ENCODE results near the gene RTP4. TPM values are rescaled to one million over a fixed set of nuclear protein-coding genes. Genes with fewer than 3 reads are reported as not detected.
A peak's percentile ranks its signal among the peaks of the same experiment; 100 is the strongest.
"Not testable (repeated sequence)": the region's sequence is repeated elsewhere in the genome, so short reads cannot be mapped to it uniquely, and the experiment has no call there.

Gene RTP4
- total and polyA plus RNA-seq, 11 donors, result 0.38 to 5.4 (median 1.2) TPM

GRCh38 chr3:187403768-187404288 lies 35.6 kb downstream of the RTP4 start:
- ATAC-seq (peak in 2 of 4 donors; percentile 72 to 94), DNase-seq (no peak)
- Histone ChIP-seq H3K9me3 (peaks cover 0 to 13% (median 0%) of the 10 kb centered on the region in 12 donors), H3K27ac (peak overlapping the region in 2 of 12 donors; percentile 21 to 26), H3K4me3 (no peak overlapping the region), H3K27me3 (peaks cover 0 to 12% (median 0%) of the 10 kb centered on the region in 9 donors), H3K4me1 (peaks cover 0 to 2% (median 0%) of the 10 kb centered on the region in 12 donors), H3K36me3 (no peaks in the 10 kb centered on the region)
- intact Hi-C loops (cut with DNase I), result no loop called here
- TF ChIP-seq, protein P1, sequence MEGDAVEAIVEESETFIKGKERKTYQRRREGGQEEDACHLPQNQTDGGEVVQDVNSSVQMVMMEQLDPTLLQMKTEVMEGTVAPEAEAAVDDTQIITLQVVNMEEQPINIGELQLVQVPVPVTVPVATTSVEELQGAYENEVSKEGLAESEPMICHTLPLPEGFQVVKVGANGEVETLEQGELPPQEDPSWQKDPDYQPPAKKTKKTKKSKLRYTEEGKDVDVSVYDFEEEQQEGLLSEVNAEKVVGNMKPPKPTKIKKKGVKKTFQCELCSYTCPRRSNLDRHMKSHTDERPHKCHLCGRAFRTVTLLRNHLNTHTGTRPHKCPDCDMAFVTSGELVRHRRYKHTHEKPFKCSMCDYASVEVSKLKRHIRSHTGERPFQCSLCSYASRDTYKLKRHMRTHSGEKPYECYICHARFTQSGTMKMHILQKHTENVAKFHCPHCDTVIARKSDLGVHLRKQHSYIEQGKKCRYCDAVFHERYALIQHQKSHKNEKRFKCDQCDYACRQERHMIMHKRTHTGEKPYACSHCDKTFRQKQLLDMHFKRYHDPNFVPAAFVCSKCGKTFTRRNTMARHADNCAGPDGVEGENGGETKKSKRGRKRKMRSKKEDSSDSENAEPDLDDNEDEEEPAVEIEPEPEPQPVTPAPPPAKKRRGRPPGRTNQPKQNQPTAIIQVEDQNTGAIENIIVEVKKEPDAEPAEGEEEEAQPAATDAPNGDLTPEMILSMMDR (IDR thresholded peaks at IDR 0.05), result no peak
- TF ChIP-seq POLR2A (IDR thresholded peaks at IDR 0.05), result no peak
- 44 to 56% (median 49%) methylated on average over 4 of the region's 4 CpGs for WGBS, 4 donors

DNA sequence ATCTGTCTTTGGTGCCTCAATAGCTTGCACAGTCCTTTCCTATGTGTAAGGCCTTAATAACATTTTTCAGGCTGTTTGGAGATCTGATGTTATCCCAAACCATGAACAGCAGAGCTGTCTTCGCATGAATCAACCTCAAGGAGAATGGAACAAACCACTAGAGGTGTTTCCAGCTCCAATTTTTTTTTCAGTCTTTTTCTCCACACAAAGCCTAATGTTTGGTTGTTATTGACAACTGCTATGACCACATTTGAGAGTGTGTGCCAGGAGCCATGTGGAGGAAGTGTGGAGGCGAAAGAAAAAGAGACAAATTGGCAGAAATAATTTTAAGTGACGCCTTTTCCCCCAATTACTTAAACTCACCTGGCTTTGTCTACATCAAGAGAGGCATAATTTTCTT lies 38.7 kb downstream of the RTP4 start:
- peak in 1 of 5 donors; percentile 11 for DNase-seq
- 69 to 75% (median 72%) methylated on average over 3 of the region's 3 CpGs for WGBS, 4 donors
- H3K36me3 ChIP-seq, result no peaks in the 10 kb centered on the region
- peaks cover 0 to 18% (median 0%) of the 10 kb centered on the region in 9 donors for H3K27me3 ChIP-seq
- intact Hi-C loops (cut with DNase I), result no loop called here
- peaks cover 0 to 2% (median 0%) of the 10 kb centered on the region in 12 donors for H3K4me1 ChIP-seq
- no peak overlapping the region for H3K4me3 ChIP-seq
- peaks cover 0 to 2% (median 0%) of the 10 kb centered on the region in 12 donors for H3K9me3 ChIP-seq
- TF ChIP-seq, protein P1 (IDR thresholded peaks at IDR 0.05), result no peak
- TF ChIP-seq POLR2A (IDR thresholded peaks at IDR 0.05), result no peak
- peak in 2 of 4 donors; percentile 37 to 51 for ATAC-seq
- peak overlapping the region in 2 of 12 donors; percentile 44 for H3K27ac ChIP-seq

- 63 to 76% (median 72%) methylated on average over 6 to 30 of the region's 35 CpGs for WGBS, 4 donors
- H3K27me3 ChIP-seq, result peaks cover 0 to 18% (median 0%) of the 10 kb centered on the region in 9 donors
- H3K36me3 ChIP-seq, result not testable (repeated sequence)
Observed at GRCh38 chr3:187411991-187412781, 44.0 kb downstream of the RTP4 start.

More at GRCh38 chr3:187411991-187412781, 44.0 kb downstream of the RTP4 start:
- H3K4me1 ChIP-seq; ATAC-seq; DNase-seq; H3K27ac ChIP-seq; H3K9me3 ChIP-seq; H3K4me3 ChIP-seq; intact Hi-C loops (cut with DNase I): not testable (repeated sequence)

Other genes with a start within 250 kb of the RTP4 start
- gene RPL39L, start 228.9 kb upstream of the RTP4 start, total RNA-seq, result 1 to 10 TPM; 3.2 to 6.5 (median 4.6) TPM
- gene RPL39L, start 228.9 kb upstream of the RTP4 start, polyA plus RNA-seq, result 10 to 100 TPM in 1 of 2 donors, 1 to 10 TPM in 1; 1.9 to 16.3 TPM
- gene RTP1, start 170.9 kb upstream of the RTP4 start, total RNA-seq, result under 1 TPM in 1 of 9 donors, not detected in 8; 0.13 TPM
- gene RTP1, start 170.9 kb upstream of the RTP4 start, polyA plus RNA-seq, result not detected
- gene MASP1, start 76.6 kb upstream of the RTP4 start, total RNA-seq, result 100 to 1,000 TPM; 120 to 245 (median 173) TPM
- 10 to 100 TPM; 84.1 to 94.6 TPM for gene MASP1, start 76.6 kb upstream of the RTP4 start, polyA plus RNA-seq

Data from heart left ventricle (tissue), 16 donors.